ENCODE measurements around the gene RNF212B.
A peak's percentile ranks its signal among the peaks of the same experiment; 100 is the strongest.

GRCh38 chr14:23301288-23301968, 63.7 kb downstream of the RNF212B start:
- TF ChIP-seq TAF1 (IDR thresholded peaks at IDR 0.05; ENCODE audit: low read depth) (peak; percentile 59), EZH2 (IDR thresholded peaks at IDR 0.05; ENCODE audit: borderline replicate concordance, insufficient read depth, low read length, poor library complexity, severe bottlenecking) (no peak), MXI1 (conservative IDR thresholded peaks at IDR 0.05; ENCODE audit: poor library complexity, severe bottlenecking) (peak; percentile 70), CTCF (IDR thresholded peaks at IDR 0.05; ENCODE audit: poor library complexity, severe bottlenecking) (peak; percentile 100)
